Activated CD8-positive, alpha-beta memory T cell treated with anti-CD3 and anti-CD28 coated beads, Interleukin-2, amount 50 U/mL, for 24 hours (primary cell): ENCODE results near the gene DEFB131B.
"Not testable (repeated sequence)": the region's sequence is repeated elsewhere in the genome, so short reads cannot be mapped to it uniquely, and the experiment has no call there.

ENCODE experiments used
- DNase-seq: peaks from one replicate; pipeline ENCODE4 v3.0.0-alpha.2; 2020; ENCODE audit errors: extremely low read depth

DEFB131B gene

DNA sequence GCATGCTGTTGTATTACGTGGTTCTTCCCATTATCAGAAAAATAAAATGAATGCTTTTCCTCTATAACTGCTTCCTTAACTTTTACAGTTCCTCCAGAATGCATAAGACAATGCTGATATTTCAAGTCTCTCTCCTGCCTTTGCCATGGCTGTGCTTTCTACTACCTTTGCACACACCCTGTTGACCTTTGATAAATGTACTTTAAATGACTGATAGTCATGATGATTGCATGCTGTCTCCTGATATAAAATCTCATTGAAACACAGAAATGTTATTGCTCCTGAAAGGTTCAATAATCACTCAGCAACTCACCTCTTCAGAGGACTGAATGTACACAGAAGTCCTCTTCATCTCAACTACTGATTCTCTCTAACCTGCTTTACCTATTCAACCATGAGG, at the start of gene DEFB131B:
DEFB131B (plus strand) TSS at position 395 of the 400 bp plus-strand sequence; CDS start at position 395, 0 bp downstream.
- not testable (repeated sequence) for DNase-seq

DNA sequence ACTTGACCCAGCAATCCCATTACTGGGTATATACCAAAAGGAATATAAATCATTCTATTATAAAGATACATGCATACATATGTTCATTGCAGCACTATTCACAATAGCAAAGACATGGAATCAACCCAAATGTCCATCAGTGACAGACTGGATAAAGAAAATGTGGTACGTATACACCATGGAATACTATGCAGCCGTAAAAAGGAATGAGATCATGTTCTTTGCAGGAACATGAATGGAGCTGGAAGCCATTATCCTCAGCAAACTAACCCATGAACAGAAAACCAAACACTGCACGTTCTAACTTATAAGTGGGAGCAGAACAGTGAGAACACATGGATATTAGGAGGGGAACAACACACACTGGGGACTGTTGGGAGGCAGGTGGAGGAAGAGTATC, 49.0 kb upstream of the DEFB131B start:
- not testable (repeated sequence) for DNase-seq

GRCh38 chr11:71829686-71830085, 48.6 kb upstream of the DEFB131B start:
- DNase-seq, result not testable (repeated sequence)

DNA sequence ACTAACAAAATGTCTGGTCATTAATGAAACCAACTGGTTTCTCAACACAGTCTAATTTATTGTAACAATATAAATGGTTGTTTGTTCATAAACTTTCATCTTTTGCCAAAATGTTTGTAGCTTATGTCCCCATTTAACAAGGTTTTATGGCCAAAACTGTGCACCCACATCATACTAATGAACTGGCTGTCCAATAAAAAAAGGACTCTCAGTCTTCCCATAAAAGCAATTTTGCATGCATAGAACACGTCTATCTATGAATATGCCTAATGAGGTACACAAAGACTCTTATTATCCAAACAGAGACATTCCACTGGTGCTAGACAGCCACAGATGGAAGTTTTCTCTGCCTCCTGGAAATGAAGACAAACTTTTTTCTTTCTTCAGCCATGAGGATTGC, 45.4 kb upstream of the DEFB131B start, which contains the start of gene DEFB108B:
DEFB108B (plus strand) TSS at position 390 of the 400 bp plus-strand sequence; CDS start at position 390, 0 bp downstream.
- not testable (repeated sequence) for DNase-seq

GRCh38 chr11:71842720-71843119, 35.5 kb upstream of the DEFB131B start:
- not testable (repeated sequence) for DNase-seq

DNA sequence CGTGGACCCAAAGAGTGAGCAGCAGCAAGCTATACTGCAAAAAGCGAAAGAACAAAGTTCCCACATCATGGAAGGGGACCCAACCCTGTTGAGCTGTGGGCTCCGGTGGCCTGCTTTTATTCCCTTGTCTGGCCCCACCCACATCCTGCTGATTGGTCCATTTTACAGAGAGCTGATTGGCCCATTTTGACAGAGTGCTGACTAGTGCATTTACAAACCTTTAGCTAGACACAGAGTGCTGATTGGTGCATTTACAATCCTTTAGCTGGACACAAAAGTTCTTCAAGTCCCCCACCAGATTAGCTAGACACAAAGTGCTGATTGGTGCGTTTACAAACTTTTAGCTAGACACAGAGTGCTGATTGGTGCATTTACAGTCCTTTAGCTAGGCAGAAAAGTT, 34.9 kb upstream of the DEFB131B start:
- DNase-seq, result not testable (repeated sequence)

DNA sequence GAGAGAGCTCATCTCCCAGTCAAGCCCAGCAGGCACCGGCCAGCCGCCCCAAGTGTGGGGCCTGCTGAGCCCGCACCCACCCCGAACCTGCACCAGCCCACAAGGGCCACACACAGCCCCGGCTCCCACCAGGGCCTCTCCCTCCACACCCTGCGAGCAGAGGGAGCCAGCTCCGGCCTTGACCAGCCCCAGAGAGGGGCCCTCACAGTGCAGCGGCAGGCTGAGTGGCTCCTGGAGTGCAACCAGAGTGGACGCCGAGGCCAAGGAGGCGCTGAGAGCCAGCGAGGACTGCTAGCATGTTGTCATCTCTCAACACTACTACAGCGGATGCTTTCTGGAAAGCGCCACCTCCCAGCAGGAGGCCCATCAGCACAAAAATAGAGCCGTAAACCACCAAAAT, 34.4 kb upstream of the DEFB131B start:
- DNase-seq, result no peak

DNA sequence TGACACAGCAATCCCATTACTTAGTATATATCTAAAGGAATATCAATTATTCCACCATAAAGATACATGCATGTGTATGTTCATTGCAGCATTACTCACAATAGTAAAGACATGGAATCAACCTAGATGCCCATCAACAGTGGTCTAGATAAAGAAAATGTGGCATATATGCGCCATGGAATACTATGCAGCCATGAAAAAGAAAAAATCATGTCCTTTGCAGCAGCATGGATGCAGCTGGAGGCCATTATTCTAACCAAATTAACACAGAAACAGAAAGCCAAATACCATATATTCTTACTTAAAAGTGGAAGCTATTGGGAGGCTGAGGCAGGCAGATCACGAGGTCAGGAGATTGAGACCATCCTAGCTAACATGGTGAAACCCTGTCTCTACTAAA, 24.4 kb upstream of the DEFB131B start:
- DNase-seq, result not testable (repeated sequence)

DNA sequence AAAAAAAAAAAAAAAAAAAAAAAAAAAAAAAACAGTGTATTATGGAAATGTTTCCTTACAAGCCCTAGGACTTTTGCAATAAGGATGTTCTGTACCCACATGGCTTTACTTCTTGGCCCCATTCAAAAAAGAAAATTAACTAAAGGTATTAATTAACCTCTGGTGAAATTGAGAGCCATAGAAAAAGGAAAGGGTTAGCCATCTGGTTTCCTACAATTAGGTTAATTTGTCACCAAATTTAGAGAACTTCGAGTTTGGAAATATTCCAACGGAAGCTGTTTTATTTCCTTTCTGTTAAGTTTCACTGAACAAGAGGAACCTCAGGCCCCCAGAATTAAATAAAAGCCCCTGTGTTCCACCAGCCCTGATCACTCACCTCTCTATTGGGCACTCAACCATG, 22.4 kb upstream of the DEFB131B start:
- not testable (repeated sequence) for DNase-seq

- DNase-seq, result not testable (repeated sequence)
These were observed 17.4 kb upstream of the DEFB131B start for GRCh38 chr11:71860835-71861234.

DNA sequence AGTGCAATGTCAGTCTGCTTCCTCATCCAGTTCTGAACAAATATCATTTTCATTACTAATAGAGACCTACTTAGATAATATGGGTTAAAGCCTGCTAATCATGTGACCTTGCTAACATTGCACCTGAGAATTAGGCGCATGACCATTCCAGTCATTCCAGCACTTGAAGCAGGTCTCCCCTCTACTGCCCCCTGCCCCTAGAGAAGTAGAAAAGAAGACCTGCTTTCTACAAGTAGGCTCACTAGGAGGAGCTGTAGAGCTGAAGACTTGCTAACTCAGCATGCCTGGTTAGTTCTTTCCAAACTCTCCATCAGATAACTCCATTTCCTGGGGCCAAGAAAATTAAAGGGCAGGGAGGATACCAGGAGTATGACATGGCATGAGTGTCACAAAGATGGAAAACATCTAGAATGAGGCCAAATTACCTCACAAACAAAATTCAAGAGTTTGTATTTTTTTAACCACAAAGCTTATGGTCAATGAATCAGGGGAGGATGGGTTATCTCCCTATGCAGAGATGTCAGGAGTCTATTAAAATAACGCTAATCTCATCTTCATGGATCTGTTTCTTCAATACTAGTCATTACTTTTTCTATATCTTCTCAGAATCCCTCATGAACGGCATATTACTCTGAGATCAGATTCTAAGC, 14.2 kb upstream of the DEFB131B start:
- DNase-seq, result not testable (repeated sequence)

DNA sequence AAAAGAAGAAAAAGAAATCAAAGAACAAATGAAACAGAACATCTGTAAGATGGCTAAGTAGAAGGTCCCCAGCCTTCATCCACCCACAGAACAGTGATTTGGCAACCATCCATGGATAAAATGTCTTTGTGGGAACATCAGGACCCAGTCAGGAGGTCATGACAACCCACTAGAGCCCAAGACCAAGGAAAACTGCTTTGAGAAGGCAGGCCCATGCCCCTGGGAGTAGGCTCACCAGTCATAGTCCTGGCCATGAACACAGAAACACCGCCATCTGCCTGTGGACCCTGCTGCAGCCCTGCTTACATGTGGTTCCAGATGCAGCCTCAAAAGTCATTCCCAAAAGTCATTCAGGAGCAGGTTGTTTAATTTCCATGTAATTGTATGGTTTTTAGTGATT, 11.0 kb upstream of the DEFB131B start:
- not testable (repeated sequence) for DNase-seq

GRCh38 chr11:71869931-71870330, 8.3 kb upstream of the DEFB131B start:
- DNase-seq, result not testable (repeated sequence)

DNA sequence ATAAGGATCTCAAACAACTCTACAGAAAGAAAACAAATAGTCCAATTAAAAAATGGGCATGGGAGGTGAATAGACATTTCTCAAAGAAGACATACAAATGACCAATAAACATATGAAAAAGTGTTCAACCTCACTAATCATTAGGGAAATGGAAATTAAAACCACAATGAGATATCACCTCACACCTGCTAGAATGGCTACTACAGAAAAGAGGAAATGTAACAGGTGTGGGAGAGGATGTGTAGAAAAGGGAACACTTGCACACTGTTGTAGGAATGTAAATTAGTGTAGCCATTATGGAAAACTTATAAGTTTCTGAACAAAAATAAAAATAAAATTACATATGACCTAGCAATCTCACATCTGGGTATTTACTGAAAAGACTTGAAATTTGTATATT, 7.6 kb upstream of the DEFB131B start:
- not testable (repeated sequence) for DNase-seq

- DNase-seq, result not testable (repeated sequence)
These were observed 2.0 kb upstream of the DEFB131B start for GRCh38 chr11:71876262-71876661.

GRCh38 chr11:71885806-71886205, 7.6 kb downstream of the DEFB131B start:
- not testable (repeated sequence) for DNase-seq

DNA sequence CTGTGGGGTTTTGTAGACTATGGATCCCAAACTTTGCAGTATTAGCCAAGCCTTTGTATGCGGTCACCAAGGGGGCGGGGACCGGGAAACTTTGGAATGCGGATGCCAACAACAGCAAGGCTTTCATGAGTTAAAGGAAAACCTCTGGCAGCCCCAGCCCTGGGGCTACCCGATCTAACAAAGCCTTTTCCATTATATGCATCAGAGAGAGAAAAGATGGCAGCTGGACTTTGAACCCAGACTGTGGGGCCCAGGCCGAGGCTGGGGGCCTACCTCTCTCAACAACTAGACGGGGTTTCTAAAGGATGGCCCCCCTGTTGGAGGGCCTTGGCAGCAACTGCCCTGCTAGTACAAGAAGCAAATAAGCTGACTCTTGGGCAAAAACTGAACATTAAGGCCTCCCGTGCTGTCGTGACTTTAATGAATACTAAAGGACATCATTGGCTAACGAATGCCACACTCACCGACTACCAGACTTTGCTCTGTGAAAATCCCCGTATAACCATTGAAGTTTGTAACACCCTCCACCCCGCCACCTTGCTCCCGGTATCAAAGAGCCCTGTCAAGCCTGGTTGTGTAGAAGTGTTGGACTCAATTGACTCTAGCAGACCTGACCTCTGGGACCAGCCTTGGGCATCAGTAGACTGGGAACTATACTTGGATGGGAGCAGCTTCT, 10.2 kb downstream of the DEFB131B start:
- not testable (repeated sequence) for DNase-seq

GRCh38 chr11:71889181-71889872, 11.1 kb downstream of the DEFB131B start:
- not testable (repeated sequence) for DNase-seq

DNA sequence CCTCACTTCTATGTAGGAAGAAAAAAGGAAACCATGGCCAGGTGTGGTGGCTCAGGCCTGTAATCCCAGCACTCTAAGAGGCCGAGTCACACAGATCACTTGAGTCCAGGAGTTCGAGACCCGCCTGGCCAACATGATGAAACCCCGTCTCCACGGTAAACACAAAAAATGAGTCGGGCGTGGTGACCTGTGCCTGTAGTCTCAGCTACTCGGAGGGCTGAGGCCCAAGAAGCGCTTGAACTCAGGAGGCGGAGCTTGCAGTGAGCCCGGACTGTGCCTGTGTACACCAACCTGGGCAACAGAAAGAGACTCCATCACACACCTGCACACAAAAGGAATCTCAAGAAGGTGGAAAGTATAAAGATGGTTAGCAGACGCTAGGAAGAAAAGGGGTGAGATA, 17.7 kb downstream of the DEFB131B start:
- no peak for DNase-seq

DNA sequence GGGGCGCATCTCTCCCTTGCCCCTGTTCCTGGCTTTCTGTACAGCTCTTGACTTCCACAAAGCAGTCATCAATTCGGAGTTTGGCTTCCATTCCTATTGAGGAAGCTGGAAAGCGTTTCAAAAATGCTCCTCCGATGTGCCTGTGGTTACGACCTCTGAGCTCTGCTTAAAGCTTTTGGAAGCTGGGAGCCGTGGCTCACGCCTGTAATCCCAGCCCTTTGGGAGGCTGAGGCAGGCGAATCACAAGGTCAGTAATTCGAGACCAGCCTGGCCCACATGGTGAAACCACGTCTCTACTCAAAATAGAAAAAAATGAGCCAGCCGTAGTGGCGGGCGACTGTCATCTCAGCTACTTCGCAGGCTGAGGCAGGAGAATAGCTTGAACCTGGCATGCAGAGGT, 22.9 kb downstream of the DEFB131B start:
- not testable (repeated sequence) for DNase-seq

DNA sequence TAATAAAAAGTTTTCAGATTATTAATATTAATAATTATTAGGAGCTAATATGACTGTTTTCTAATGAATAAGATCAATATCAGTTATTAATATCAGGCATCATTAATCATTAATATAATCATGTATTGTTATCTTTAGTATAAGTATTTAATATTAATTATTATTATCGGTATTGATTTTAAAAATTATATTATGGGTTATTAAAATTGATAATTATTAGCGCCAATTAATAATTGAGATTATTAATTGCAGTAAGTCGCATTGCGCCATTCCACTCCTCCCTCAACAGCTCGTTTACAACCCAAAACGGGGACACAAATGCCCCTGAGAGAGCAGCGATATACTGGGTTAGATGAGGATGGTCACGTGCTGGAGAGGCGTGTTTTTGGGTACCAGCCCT, 30.0 kb downstream of the DEFB131B start:
- DNase-seq, result no peak

- not testable (repeated sequence) for DNase-seq
These were observed 32.5 kb downstream of the DEFB131B start for GRCh38 chr11:71910775-71911174.
